Sigmoid colon (tissue), 3 donors: ENCODE measurements around the gene USP31.

Source experiments
- CTCF ChIP-seq, 4 experiments: fragments of 450-650 bp in 3 of 4; fragments of 200-600 bp in 1 of 4; IDR thresholded peaks; one replicate each; pipeline ENCODE4 v1.5.1; 2016 to 2019; ENCODE audit warnings: antibody characterized with exemption in 4 of 4, mild to moderate bottlenecking in 3 of 4, moderate library complexity in 2 of 4
- POLR2A ChIP-seq, 2 donors: fragments of 450-650 bp; IDR thresholded peaks; one replicate each; pipeline ENCODE4 v1.6.1; 2016; ENCODE audit warnings: antibody characterized with exemption in 2 of 2, mild to moderate bottlenecking in 2 of 2, moderate library complexity in 2 of 2

DNA sequence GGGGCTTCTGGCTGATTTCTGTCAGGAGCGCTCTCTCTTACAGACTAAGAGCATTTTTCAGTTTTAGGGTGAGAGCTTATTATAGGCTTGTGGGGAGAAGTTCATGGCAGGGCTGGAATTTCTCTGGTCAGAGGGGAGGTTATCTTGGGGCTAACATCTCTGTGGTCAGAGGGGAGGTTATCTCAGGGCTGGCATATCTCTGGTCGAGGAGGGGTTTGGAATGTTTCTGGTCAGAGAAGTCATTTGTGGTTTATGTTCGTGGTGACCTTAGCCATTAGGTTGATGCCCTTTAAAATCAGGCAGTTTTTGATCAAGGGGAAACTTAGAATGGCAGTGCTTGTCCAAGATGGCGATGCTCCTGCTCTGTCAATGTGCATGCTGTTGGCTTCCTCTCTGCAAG, 10.8 kb upstream of the USP31 start:
- TF ChIP-seq POLR2A (IDR thresholded peaks at IDR 0.05) (no peak), CTCF (IDR thresholded peaks at IDR 0.05) (no peak)
